GM19193 (cell line): ENCODE measurements around the gene PROM1.

Source experiments
- POLR2A ChIP-seq: IDR thresholded peaks from 4 replicates; pipeline ENCODE4 v1.6.1; 2011; ENCODE audit not compliant: insufficient read depth, insufficient read length; ENCODE audit errors: extremely low read depth

The PROM1 gene

GRCh38 chr4:16031546-16032395, 52.1 kb downstream of the PROM1 start:
- no peak for TF ChIP-seq POLR2A

- TF ChIP-seq POLR2A = no peak
Measured at GRCh38 chr4:16029886-16030285, 53.9 kb downstream of the PROM1 start.

GRCh38 chr4:16029262-16029661, 54.6 kb downstream of the PROM1 start:
- no peak for TF ChIP-seq POLR2A

- TF ChIP-seq POLR2A = no peak
Measured at GRCh38 chr4:16027626-16028025, 56.2 kb downstream of the PROM1 start.

GRCh38 chr4:16027114-16027513, 56.7 kb downstream of the PROM1 start:
- no peak for TF ChIP-seq POLR2A

GRCh38 chr4:16026160-16026761, 57.6 kb downstream of the PROM1 start:
- no peak for TF ChIP-seq POLR2A

- no peak for TF ChIP-seq POLR2A
Measured at GRCh38 chr4:16025268-16025667, 58.6 kb downstream of the PROM1 start.

- no peak for TF ChIP-seq POLR2A
Measured at GRCh38 chr4:16023776-16024408, 59.9 kb downstream of the PROM1 start.

- no peak for TF ChIP-seq POLR2A
Measured at GRCh38 chr4:16021804-16022560, 61.8 kb downstream of the PROM1 start.

GRCh38 chr4:16019649-16020048, 64.2 kb downstream of the PROM1 start:
- no peak for TF ChIP-seq POLR2A

- TF ChIP-seq POLR2A = no peak
Measured at GRCh38 chr4:16018841-16019240, 65.0 kb downstream of the PROM1 start.

GRCh38 chr4:16018061-16018676, 65.7 kb downstream of the PROM1 start:
- TF ChIP-seq POLR2A = no peak

GRCh38 chr4:16016536-16016935, 67.3 kb downstream of the PROM1 start:
- TF ChIP-seq POLR2A = no peak

- TF ChIP-seq POLR2A = no peak
Measured at GRCh38 chr4:16011173-16011572, 72.7 kb downstream of the PROM1 start.

- no peak for TF ChIP-seq POLR2A
Measured at GRCh38 chr4:16009153-16009552, 74.7 kb downstream of the PROM1 start.
